HEK293T (cell line): ENCODE data around the gene SUPT3H.

ENCODE experiments used
- CTCF ChIA-PET: fragments of 350-600 bp; formaldehyde crosslinking; extraction: SDS; loops from one replicate; lab custom pipeline; 2021; ENCODE audit warnings: antibody characterized with exemption, inconsistent platforms; lab: Yijun Ruan, JAX
- POLR2A ChIA-PET: fragments of 350-600 bp; formaldehyde crosslinking; extraction: SDS; loops from one replicate; lab custom pipeline; 2020; ENCODE audit warnings: antibody characterized with exemption, inconsistent platforms; lab: Yijun Ruan, JAX
- DNase-seq: peaks from one replicate; pipeline ENCODE4 v3.0.0; 2012; ENCODE audit warnings: mixed read lengths; ENCODE audit errors: extremely low spot score
- ARNT ChIP-seq: fragments of 450-650 bp; IDR thresholded peaks from 2 replicates; pipeline ENCODE4 v1.6.1; 2017; ENCODE audit warnings: mild to moderate bottlenecking
- BHLHE40 ChIP-seq: fragments of 450-650 bp; IDR thresholded peaks from 2 replicates; pipeline ENCODE4 v1.6.1; 2016; ENCODE audit warnings: mild to moderate bottlenecking, moderate library complexity, borderline replicate concordance
- CTBP1 ChIP-seq: fragments of 450-650 bp; IDR thresholded peaks from 2 replicates; pipeline ENCODE4 v1.6.1; 2016; ENCODE audit warnings: borderline replicate concordance
- ELF4 ChIP-seq: fragments of 450-650 bp; IDR thresholded peaks from 2 replicates; pipeline ENCODE4 v1.6.1; 2017; ENCODE audit warnings: antibody characterized with exemption
- FOXA1 ChIP-seq: fragments of 450-650 bp; IDR thresholded peaks from 2 replicates; pipeline ENCODE4 v1.6.1; 2016; ENCODE audit warnings: mild to moderate bottlenecking
- FOXK2 ChIP-seq: fragments of 450-650 bp; IDR thresholded peaks from 2 replicates; pipeline ENCODE4 v1.6.1; 2016; ENCODE audit warnings: mild to moderate bottlenecking
- FOXM1 ChIP-seq: fragments of 450-650 bp; IDR thresholded peaks from 2 replicates; pipeline ENCODE4 v1.6.1; 2017; ENCODE audit warnings: mild to moderate bottlenecking, borderline replicate concordance
- HDGF ChIP-seq: fragments of 450-650 bp; IDR thresholded peaks from 2 replicates; pipeline ENCODE4 v1.6.1; 2017; ENCODE audit warnings: antibody characterized with exemption, borderline replicate concordance
- L3MBTL2 ChIP-seq: fragments of 450-650 bp; conservative IDR thresholded peaks from 2 replicates; pipeline ENCODE4 v1.6.1; 2016; ENCODE audit warnings: mild to moderate bottlenecking
- LEF1 ChIP-seq: fragments of 450-650 bp; IDR thresholded peaks from 2 replicates; pipeline ENCODE4 v1.6.1; 2017; ENCODE audit warnings: mild to moderate bottlenecking, borderline replicate concordance
- NFRKB ChIP-seq: fragments of 450-650 bp; IDR thresholded peaks from 2 replicates; pipeline ENCODE4 v1.6.1; 2016; ENCODE audit warnings: mild to moderate bottlenecking, moderate library complexity
- PKNOX1 ChIP-seq: fragments of 450-650 bp; IDR thresholded peaks from 2 replicates; pipeline ENCODE4 v1.6.1; 2016
- SP1 ChIP-seq: fragments of 450-650 bp; IDR thresholded peaks from 2 replicates; pipeline ENCODE4 v1.6.1; 2017
- SUZ12 ChIP-seq: fragments of 450-650 bp; IDR thresholded peaks from 2 replicates; pipeline ENCODE4 v1.6.1; 2016; ENCODE audit warnings: mild to moderate bottlenecking
- TARDBP ChIP-seq: fragments of 450-650 bp; IDR thresholded peaks from 2 replicates; pipeline ENCODE4 v1.6.1; 2016
- ZNF384 ChIP-seq: fragments of 450-650 bp; IDR thresholded peaks from 2 replicates; pipeline ENCODE4 v1.6.1; 2016

The SUPT3H gene

GRCh38 chr6:44806656-44807055 lies 571.1 kb downstream of the SUPT3H start:
- CTCF ChIA-PET, result no interaction called here
- no peak for TF ChIP-seq NFRKB
- no peak for TF ChIP-seq FOXA1
- no peak for TF ChIP-seq FOXK2
- no peak for DNase-seq
- POLR2A ChIA-PET, result interaction anchor here (1.2 kb wide), 1 partner anchor 570 kb away, joined by 4 read pairs; no protein-coding TSS in a partner anchor

GRCh38 chr6:44805238-44805846 lies 572.4 kb downstream of the SUPT3H start:
- ChIA-PET POLR2A (no interaction called here), CTCF (no interaction called here)
- DNase-seq, result no peak
- no peak for TF ChIP-seq SP1

- DNase-seq, result no peak
- TF ChIP-seq ZNF384 (no peak), FOXM1 (no peak), SUZ12 (no peak), LEF1 (no peak), CTBP1 (no peak), NFRKB (no peak), TARDBP (no peak), PKNOX1 (no peak), ARNT (no peak), FOXA1 (no peak), HDGF (no peak), FOXK2 (no peak), BHLHE40 (no peak), ELF4 (no peak), SP1 (no peak), L3MBTL2 (no peak)
- ChIA-PET CTCF (no interaction called here), POLR2A (no interaction called here)
These were observed 573.1 kb downstream of the SUPT3H start for GRCh38 chr6:44804546-44805159.

GRCh38 chr6:44804016-44804415 lies 573.7 kb downstream of the SUPT3H start:
- ChIA-PET POLR2A (no interaction called here), CTCF (no interaction called here)
- DNase-seq, result no peak

GRCh38 chr6:44800784-44801592 lies 576.7 kb downstream of the SUPT3H start:
- TF ChIP-seq L3MBTL2 (peak; percentile 78), ZNF384 (no peak), CTBP1 (no peak)
- ChIA-PET POLR2A (no interaction called here), CTCF (interaction anchor here (0.7 to 1.9 kb wide), 3 partner anchors 22 to 147 kb away, joined by 3 to 6 read pairs (median 4); no protein-coding TSS in a partner anchor)
- DNase-seq, result no peak

More at GRCh38 chr6:44804016-44804415, 573.7 kb downstream of the SUPT3H start:
- no peak for TF ChIP-seq L3MBTL2

- TF ChIP-seq LEF1 (no peak), ELF4 (no peak), FOXK2 (no peak), FOXA1 (no peak), BHLHE40 (no peak), NFRKB (no peak), L3MBTL2 (no peak), ZNF384 (no peak), ARNT (no peak)
- DNase-seq, result peak; percentile 55
- ChIA-PET CTCF (interaction anchor here (0.7 to 1.6 kb wide), 2 partner anchors 10 to 146 kb away, joined by 3 to 4 read pairs; no protein-coding TSS in a partner anchor), POLR2A (no interaction called here)
These were observed 577.5 kb downstream of the SUPT3H start for GRCh38 chr6:44800171-44800783.

- ChIA-PET POLR2A (no interaction called here), CTCF (no interaction called here)
These were observed 580.0 kb downstream of the SUPT3H start for GRCh38 chr6:44797746-44798145.

GRCh38 chr6:44795326-44795725 lies 582.4 kb downstream of the SUPT3H start:
- TF ChIP-seq LEF1, result no peak
- TF ChIP-seq TARDBP, result no peak
- no peak for TF ChIP-seq ELF4
- TF ChIP-seq FOXA1, result no peak
- ChIA-PET CTCF (no interaction called here), POLR2A (no interaction called here)
- no peak for DNase-seq

More at GRCh38 chr6:44797746-44798145, 580.0 kb downstream of the SUPT3H start:
- TF ChIP-seq HDGF, result no peak
- DNase-seq, result no peak
